Measurements from ENCODE around the gene ACTG2. TPM values are rescaled to one million over a fixed set of nuclear protein-coding genes. Genes with fewer than 3 reads are reported as not detected.

The ACTG2 gene
- total and polyA plus RNA-seq, 3 experiments from 2014 or later, result not detected

DNA sequence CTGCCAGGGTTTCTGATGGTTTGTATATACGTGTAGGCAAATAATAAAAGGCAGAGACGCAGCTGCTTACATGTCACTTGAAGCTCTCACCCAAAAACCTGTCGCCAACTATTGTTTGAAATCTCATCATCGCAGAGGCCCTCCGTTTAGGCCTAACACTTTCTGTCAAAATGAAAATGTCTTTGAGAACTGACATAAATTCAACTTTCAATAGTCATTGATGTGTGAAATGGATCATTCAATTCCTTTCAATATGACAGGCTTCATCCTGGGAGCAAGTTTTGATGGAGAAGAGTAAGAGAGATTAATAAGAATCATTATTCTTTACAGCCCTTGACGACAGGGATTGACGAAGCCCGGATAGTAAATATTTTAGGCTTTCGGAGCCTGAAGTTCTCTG, 2.7 kb downstream of the ACTG2 start:
- H3K4me1 ChIP-seq (ENCODE audit: insufficient read depth, low read length), result peaks cover 21% of the 10 kb centered on the region
- ChIA-PET POLR2A (interaction anchor here (1.0 kb wide), 1 partner anchor 32 kb away, joined by 3 read pairs; no protein-coding TSS in a partner anchor), CTCF (no interaction called here)
- H3K27ac Mint-ChIP-seq, result peak overlapping the region in 5 of 8 donors; percentile 18 to 100 (median 76)
- H3K27me3 Mint-ChIP-seq, result peaks cover 0 to 3% of the 10 kb centered on the region in 2 donors
- no peak overlapping the region for H3K27ac ChIP-seq (ENCODE audit: low read depth, low read length)
- H3K36me3 Mint-ChIP-seq, result no peaks in the 10 kb centered on the region
- no peaks in the 10 kb centered on the region for H3K9me3 ChIP-seq (ENCODE audit: low read length)
- no peaks in the 10 kb centered on the region for H3K9me3 Mint-ChIP-seq
- peaks cover 12 to 24% (median 23%) of the 10 kb centered on the region in 3 donors for H3K4me1 Mint-ChIP-seq
- no peaks in the 10 kb centered on the region for H3K27me3 ChIP-seq (ENCODE audit: insufficient read depth, low read length, poor library complexity, severe bottlenecking)
- no peak for DNase-seq
- no peak overlapping the region for H3K4me3 Mint-ChIP-seq
- no peak overlapping the region for H3K4me3 ChIP-seq (ENCODE audit: low read length)
- no peaks in the 10 kb centered on the region for H3K36me3 ChIP-seq (ENCODE audit: insufficient read depth, low read length)

DNA sequence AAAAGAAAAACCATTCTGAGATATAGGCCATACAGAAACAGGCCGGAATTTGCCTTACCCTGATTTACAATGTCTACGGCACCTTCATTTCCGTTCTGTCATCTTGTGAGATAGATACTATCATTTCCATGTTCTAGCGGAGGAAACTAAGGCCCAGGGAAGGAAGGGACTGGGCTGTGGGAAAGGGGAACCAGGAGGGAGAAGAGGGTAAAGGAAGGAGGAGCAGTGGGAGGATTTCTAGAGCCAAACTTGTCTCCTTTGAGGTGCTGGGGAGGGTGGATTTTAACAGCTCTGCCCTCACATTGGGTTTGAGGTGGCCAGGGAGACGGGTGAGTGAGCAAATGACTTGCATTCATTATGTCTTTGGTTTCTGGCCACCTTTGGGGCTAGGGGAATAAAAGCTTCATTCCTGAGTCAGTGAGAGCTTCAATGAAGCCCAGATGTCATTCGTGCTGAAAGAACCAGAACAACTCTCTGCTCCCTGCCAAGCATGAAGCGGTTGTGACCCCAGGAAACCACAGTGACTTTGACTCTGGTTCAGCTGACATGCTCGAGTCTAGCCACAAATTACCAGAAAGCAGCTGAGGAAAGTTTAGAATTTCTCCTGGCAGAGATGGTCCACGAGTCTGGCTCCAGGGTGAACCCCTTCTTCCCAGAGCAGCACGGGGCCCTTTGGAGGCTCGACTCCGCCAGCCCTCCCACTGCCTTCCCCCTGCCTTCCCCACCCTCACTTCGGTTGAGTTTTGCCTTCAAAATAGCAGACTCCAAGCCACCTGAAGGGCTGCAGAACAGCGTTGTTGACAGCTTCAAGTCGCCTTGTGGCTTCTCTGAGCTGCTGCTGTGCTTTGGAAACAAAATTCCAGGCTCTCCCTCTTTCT, 3.8 kb downstream of the ACTG2 start:
- Histone ChIP-seq H3K9me3 (ENCODE audit: low read length) (no peaks in the 10 kb centered on the region), H3K4me3 (ENCODE audit: low read length) (no peak overlapping the region), H3K4me1 (ENCODE audit: insufficient read depth, low read length) (peaks cover 21% of the 10 kb centered on the region), H3K36me3 (ENCODE audit: insufficient read depth, low read length) (no peaks in the 10 kb centered on the region), H3K27ac (ENCODE audit: low read depth, low read length) (no peak overlapping the region), H3K27me3 (ENCODE audit: insufficient read depth, low read length, poor library complexity, severe bottlenecking) (no peaks in the 10 kb centered on the region)
- peak in 4 of 5 donors; percentile 5 to 54 (median 40) for DNase-seq
- H3K27me3 Mint-ChIP-seq, result peaks cover 0 to 3% of the 10 kb centered on the region in 2 donors
- H3K36me3 Mint-ChIP-seq, result no peaks in the 10 kb centered on the region
- CTCF ChIA-PET, result interaction anchor here (1.7 kb wide), 1 partner anchor 91 kb away, joined by 4 read pairs; no protein-coding TSS in a partner anchor
- peak overlapping the region; percentile 0 to 77 (median 45) for H3K4me3 Mint-ChIP-seq
- H3K4me1 Mint-ChIP-seq, result peaks cover 12 to 24% (median 23%) of the 10 kb centered on the region in 3 donors
- H3K9me3 Mint-ChIP-seq, result no peaks in the 10 kb centered on the region
- peak overlapping the region; percentile 70 to 100 (median 93) for H3K27ac Mint-ChIP-seq
- POLR2A ChIA-PET, result no interaction called here

DNA sequence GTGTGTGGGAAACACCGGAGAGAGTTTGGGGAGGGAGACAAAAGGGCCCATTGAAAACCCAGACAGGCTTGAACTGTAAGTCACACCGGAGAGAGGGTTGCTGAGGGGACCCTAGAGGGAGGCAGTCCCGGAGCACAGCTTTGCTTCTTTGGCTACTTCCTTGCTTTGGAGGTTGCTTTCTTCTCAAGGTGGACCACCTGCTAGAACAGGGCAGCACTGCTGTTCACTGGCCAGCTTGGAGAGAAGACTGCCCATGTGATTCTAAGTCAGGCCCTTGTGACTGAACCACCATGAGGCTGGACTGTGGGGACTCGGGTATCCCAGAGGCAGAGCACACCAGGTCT, 4.4 kb downstream of the ACTG2 start:
- ChIA-PET POLR2A (no interaction called here), CTCF (interaction anchor here (1.7 kb wide), 1 partner anchor 90 kb away, joined by 4 read pairs; no protein-coding TSS in a partner anchor)
- Histone ChIP-seq H3K36me3 (ENCODE audit: insufficient read depth, low read length) (no peaks in the 10 kb centered on the region), H3K4me1 (ENCODE audit: insufficient read depth, low read length) (peaks cover 21% of the 10 kb centered on the region), H3K9me3 (ENCODE audit: low read length) (no peaks in the 10 kb centered on the region), H3K27me3 (ENCODE audit: insufficient read depth, low read length, poor library complexity, severe bottlenecking) (no peaks in the 10 kb centered on the region), H3K27ac (ENCODE audit: low read depth, low read length) (no peak overlapping the region), H3K4me3 (ENCODE audit: low read length) (no peak overlapping the region)
- Mint-ChIP-seq H3K4me1 (peaks cover 12 to 24% (median 23%) of the 10 kb centered on the region in 3 donors), H3K27ac (peak overlapping the region in 7 of 8 donors; percentile 29 to 100 (median 94)), H3K4me3 (peak overlapping the region in 1 of 7 donors; percentile 77), H3K9me3 (no peaks in the 10 kb centered on the region), H3K27me3 (peaks cover under 1 to 3% of the 10 kb centered on the region in 2 donors), H3K36me3 (no peaks in the 10 kb centered on the region)
- no peak for DNase-seq

DNA sequence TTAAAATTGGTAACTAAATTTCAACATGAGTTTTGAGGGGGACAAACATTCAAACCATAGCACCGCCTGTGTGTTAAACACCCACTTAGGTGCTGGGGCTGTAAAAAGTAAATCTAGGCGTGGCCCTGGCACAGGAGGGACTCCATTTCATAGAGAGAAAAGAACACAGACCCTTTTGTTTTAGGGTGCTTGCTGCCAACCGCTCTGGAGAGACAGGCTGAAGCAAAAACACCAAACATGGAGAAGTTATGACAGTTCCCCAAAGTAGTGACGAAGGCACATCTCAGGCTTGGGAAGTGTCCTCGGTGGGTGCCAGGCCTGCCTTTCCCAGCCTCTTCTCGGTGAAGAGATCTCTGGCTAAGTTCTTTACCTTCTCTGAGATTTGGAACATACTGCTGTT, 5.1 kb downstream of the ACTG2 start:
- peaks cover 21% of the 10 kb centered on the region for H3K4me1 ChIP-seq (ENCODE audit: insufficient read depth, low read length)
- Mint-ChIP-seq H3K27ac (peak overlapping the region in 5 of 8 donors; percentile 14 to 97 (median 47)), H3K36me3 (peaks cover 0 to 1% (median 0%) of the 10 kb centered on the region in 3 donors), H3K27me3 (peaks cover 3 to 6% of the 10 kb centered on the region in 2 donors), H3K4me3 (no peak overlapping the region), H3K9me3 (no peaks in the 10 kb centered on the region), H3K4me1 (peaks cover 12 to 24% (median 23%) of the 10 kb centered on the region in 3 donors)
- no peaks in the 10 kb centered on the region for H3K36me3 ChIP-seq (ENCODE audit: insufficient read depth, low read length)
- no peaks in the 10 kb centered on the region for H3K27me3 ChIP-seq (ENCODE audit: insufficient read depth, low read length, poor library complexity, severe bottlenecking)
- ChIA-PET POLR2A (no interaction called here), CTCF (interaction anchor here (1.7 kb wide), 1 partner anchor 90 kb away, joined by 4 read pairs; no protein-coding TSS in a partner anchor)
- H3K27ac ChIP-seq (ENCODE audit: low read depth, low read length), result no peak overlapping the region
- no peak for DNase-seq
- H3K9me3 ChIP-seq (ENCODE audit: low read length), result no peaks in the 10 kb centered on the region
- no peak overlapping the region for H3K4me3 ChIP-seq (ENCODE audit: low read length)

DNA sequence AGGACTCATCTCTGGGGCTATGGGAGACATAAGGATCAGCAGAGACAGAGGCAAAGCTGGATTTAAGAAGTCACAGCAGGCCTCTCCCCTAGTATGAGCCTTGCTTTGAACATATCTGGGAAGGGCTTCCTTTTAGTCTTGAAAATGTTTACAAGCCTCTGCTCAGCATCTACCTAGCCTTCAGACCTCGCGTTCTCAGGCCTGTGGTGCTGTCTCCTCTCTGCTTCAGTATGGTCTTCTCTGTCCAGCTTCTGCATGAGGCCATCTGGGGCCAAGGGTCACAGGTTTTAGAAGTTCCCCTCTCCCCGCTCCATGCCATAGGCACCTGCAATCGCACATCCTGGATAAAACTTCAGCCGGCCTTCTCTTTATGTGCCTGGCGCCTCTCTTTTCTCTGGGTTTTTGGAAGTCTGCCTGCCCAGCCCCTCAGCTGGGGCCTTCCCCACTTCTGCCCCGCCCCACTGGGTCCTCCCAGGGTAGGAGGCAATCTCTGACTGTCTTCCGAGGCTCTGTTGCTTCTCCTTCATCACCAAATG, 7.1 kb downstream of the ACTG2 start:
- Histone ChIP-seq H3K4me3 (ENCODE audit: low read length) (no peak overlapping the region), H3K36me3 (ENCODE audit: insufficient read depth, low read length) (no peaks in the 10 kb centered on the region), H3K27ac (ENCODE audit: low read depth, low read length) (no peak overlapping the region), H3K27me3 (ENCODE audit: insufficient read depth, low read length, poor library complexity, severe bottlenecking) (no peaks in the 10 kb centered on the region), H3K9me3 (ENCODE audit: low read length) (no peaks in the 10 kb centered on the region), H3K4me1 (ENCODE audit: insufficient read depth, low read length) (peaks cover 21% of the 10 kb centered on the region)
- Mint-ChIP-seq H3K9me3 (no peaks in the 10 kb centered on the region), H3K4me3 (no peak overlapping the region), H3K27ac (no peak overlapping the region), H3K36me3 (peaks cover 0 to 1% (median 0%) of the 10 kb centered on the region in 3 donors), H3K4me1 (peaks cover 12 to 23% (median 19%) of the 10 kb centered on the region in 3 donors), H3K27me3 (peaks cover 3 to 6% of the 10 kb centered on the region in 2 donors)
- DNase-seq, result no peak
- CTCF ChIA-PET, result no interaction called here
- POLR2A ChIA-PET, result no interaction called here

DNA sequence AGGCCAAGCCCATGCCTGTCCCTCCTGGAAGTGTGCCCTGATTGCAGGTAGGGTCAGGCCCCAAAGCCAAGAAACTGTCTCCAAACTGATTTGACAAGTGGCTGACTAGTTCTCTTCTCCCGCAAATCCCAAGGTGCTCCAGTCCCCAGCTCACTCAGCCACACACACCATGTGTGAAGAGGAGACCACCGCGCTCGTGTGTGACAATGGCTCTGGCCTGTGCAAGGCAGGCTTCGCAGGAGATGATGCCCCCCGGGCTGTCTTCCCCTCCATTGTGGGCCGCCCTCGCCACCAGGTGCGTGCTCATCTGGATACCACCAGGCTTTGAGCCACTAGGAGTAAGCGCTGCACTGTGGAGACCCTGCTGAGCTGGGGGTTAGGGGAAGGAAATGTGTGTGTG, 8.3 kb downstream of the ACTG2 start:
- ChIA-PET CTCF (no interaction called here), POLR2A (no interaction called here)
- no peaks in the 10 kb centered on the region for H3K36me3 ChIP-seq (ENCODE audit: insufficient read depth, low read length)
- Mint-ChIP-seq H3K4me1 (peaks cover 10 to 14% (median 12%) of the 10 kb centered on the region in 3 donors), H3K4me3 (no peak overlapping the region), H3K9me3 (no peaks in the 10 kb centered on the region), H3K36me3 (peaks cover 0 to 1% (median 0%) of the 10 kb centered on the region in 3 donors), H3K27ac (no peak overlapping the region), H3K27me3 (peaks cover 3 to 6% of the 10 kb centered on the region in 2 donors)
- no peak for DNase-seq
- H3K4me1 ChIP-seq (ENCODE audit: insufficient read depth, low read length), result peaks cover 15% of the 10 kb centered on the region
- H3K27ac ChIP-seq (ENCODE audit: low read depth, low read length), result no peak overlapping the region
- H3K4me3 ChIP-seq (ENCODE audit: low read length), result no peak overlapping the region
- H3K9me3 ChIP-seq (ENCODE audit: low read length), result no peaks in the 10 kb centered on the region
- no peaks in the 10 kb centered on the region for H3K27me3 ChIP-seq (ENCODE audit: insufficient read depth, low read length, poor library complexity, severe bottlenecking)

DNA sequence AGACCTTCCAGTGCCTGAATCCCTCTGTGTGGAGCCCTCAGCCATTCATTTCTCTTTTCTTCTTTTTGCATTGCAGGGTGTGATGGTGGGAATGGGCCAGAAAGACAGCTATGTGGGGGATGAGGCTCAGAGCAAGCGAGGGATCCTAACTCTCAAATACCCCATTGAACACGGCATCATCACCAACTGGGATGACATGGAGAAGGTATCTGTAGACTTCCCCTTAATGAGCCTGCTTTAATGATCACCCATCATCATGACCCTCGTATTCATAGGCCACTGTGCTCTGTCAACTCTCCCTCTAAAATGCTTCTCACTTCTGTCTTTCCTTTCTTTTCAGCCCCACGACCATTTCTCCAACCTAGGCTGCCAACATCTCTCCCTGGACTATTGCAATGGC, 9.5 kb downstream of the ACTG2 start:
- peaks cover 0 to 2% (median 1%) of the 10 kb centered on the region in 3 donors for H3K4me1 Mint-ChIP-seq
- no peaks in the 10 kb centered on the region for H3K36me3 ChIP-seq (ENCODE audit: insufficient read depth, low read length)
- no peak overlapping the region for H3K27ac ChIP-seq (ENCODE audit: low read depth, low read length)
- peaks cover 4% of the 10 kb centered on the region for H3K4me1 ChIP-seq (ENCODE audit: insufficient read depth, low read length)
- H3K4me3 Mint-ChIP-seq, result no peak overlapping the region
- H3K9me3 Mint-ChIP-seq, result no peaks in the 10 kb centered on the region
- no peak for DNase-seq
- H3K9me3 ChIP-seq (ENCODE audit: low read length), result no peaks in the 10 kb centered on the region
- POLR2A ChIA-PET, result no interaction called here
- H3K27me3 Mint-ChIP-seq, result peaks cover 2 to 6% of the 10 kb centered on the region in 2 donors
- H3K36me3 Mint-ChIP-seq, result peaks cover 0 to 1% (median 0%) of the 10 kb centered on the region in 3 donors
- CTCF ChIA-PET, result no interaction called here
- H3K27ac Mint-ChIP-seq, result peak overlapping the region in 1 of 8 donors; percentile 22
- no peaks in the 10 kb centered on the region for H3K27me3 ChIP-seq (ENCODE audit: insufficient read depth, low read length, poor library complexity, severe bottlenecking)
- no peak overlapping the region for H3K4me3 ChIP-seq (ENCODE audit: low read length)

DNA sequence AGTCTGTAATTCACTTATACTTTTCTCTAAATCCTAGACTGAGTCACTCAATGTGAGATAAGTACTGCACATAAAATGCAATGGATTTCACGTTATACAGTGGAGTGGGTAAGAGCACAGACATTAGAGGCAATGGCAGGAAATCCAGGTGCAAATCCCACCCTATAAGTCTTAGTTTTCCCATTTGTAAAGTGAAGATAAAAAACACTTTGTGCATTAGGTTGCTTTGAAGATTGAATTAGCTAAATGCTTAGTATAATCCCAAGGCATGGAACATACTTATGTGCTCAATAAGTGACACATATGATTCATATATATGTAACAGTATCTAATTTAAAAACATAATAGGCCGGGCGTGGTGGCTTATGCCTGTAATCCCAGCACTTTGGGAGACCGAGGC, 10.5 kb downstream of the ACTG2 start:
- POLR2A ChIA-PET, result no interaction called here
- Histone ChIP-seq H3K4me3 (ENCODE audit: low read length) (no peak overlapping the region), H3K27ac (ENCODE audit: low read depth, low read length) (no peak overlapping the region), H3K27me3 (ENCODE audit: insufficient read depth, low read length, poor library complexity, severe bottlenecking) (no peaks in the 10 kb centered on the region), H3K36me3 (ENCODE audit: insufficient read depth, low read length) (no peaks in the 10 kb centered on the region), H3K9me3 (ENCODE audit: low read length) (no peaks in the 10 kb centered on the region), H3K4me1 (ENCODE audit: insufficient read depth, low read length) (no peaks in the 10 kb centered on the region)
- DNase-seq, result no peak
- Mint-ChIP-seq H3K36me3 (peaks cover 0 to 1% (median 0%) of the 10 kb centered on the region in 3 donors), H3K4me3 (no peak overlapping the region), H3K4me1 (peaks cover 0 to 3% (median 0%) of the 10 kb centered on the region in 3 donors), H3K9me3 (no peaks in the 10 kb centered on the region), H3K27me3 (peaks cover 2 to 6% of the 10 kb centered on the region in 2 donors), H3K27ac (peak overlapping the region in 1 of 8 donors; percentile 65)
- CTCF ChIA-PET, result no interaction called here

Measured in CD8-positive, alpha-beta memory T cell (primary cell).